ENCODE data around the gene AAMDC. TPM values are rescaled to one million over a fixed set of nuclear protein-coding genes. Genes with fewer than 3 reads are reported as not detected.

AAMDC gene
- total and polyA plus RNA-seq, 2 of the 13 experiments (the other 11 are each of a cell fraction or from before 2014, with no cell fraction given): 18.1 to 35.6 TPM

- CTCF ChIA-PET (ENCODE audit: low intra/inter-chr PET ratio, low total read pairs): no interaction called here
- ATAC-seq: no peak
- Histone ChIP-seq H4K20me1 (ENCODE audit: insufficient read depth, low read length) (no peaks in the 10 kb centered on the region), H3K79me2 (ENCODE audit: insufficient read depth, low read length) (no peaks in the 10 kb centered on the region), H3K9ac (ENCODE audit: insufficient read depth, low read depth, low read length) (no peak overlapping the region), H3K4me3 (replicated peaks in 1 of 3; ENCODE audit: insufficient read depth in 1 of 3, low read depth in 2 of 3, low read length in 3 of 3) (no peak overlapping the region), H3K9me3 (ENCODE audit: low read length) (no peaks in the 10 kb centered on the region), H3K4me1 (ENCODE audit: insufficient read depth, low read length) (no peaks in the 10 kb centered on the region), H3K36me3 (replicated peaks in 1 of 2; ENCODE audit: control insufficient read depth in 1 of 2, insufficient read depth in 2 of 2, low read length in 2 of 2) (peaks cover 5 to 27% of the 10 kb centered on the region in 2 experiments), H3K27me3 (ENCODE audit: control insufficient read depth in 1 of 2, insufficient read depth in 2 of 2, low read length in 2 of 2) (no peaks in the 10 kb centered on the region), H3K27ac (ENCODE audit: extremely low read length, insufficient read depth, low read length) (no peak overlapping the region), H2AFZ (ENCODE audit: low read length) (no peak overlapping the region), H3K4me2 (ENCODE audit: low read depth, low read length) (no peak overlapping the region)
- in situ Hi-C loops (cut with HindIII; ENCODE audit: extremely low pct_ligation_motif_present, low pct_unique_long_range_greater_than_20kb) (no loop called here), intact Hi-C loops (cut with micrococcal nuclease; ENCODE audit: unreplicated experiment) (no loop called here)
- no peak for DNase-seq (ENCODE audit: low spot score)
- TF ChIP-seq, protein P1, sequence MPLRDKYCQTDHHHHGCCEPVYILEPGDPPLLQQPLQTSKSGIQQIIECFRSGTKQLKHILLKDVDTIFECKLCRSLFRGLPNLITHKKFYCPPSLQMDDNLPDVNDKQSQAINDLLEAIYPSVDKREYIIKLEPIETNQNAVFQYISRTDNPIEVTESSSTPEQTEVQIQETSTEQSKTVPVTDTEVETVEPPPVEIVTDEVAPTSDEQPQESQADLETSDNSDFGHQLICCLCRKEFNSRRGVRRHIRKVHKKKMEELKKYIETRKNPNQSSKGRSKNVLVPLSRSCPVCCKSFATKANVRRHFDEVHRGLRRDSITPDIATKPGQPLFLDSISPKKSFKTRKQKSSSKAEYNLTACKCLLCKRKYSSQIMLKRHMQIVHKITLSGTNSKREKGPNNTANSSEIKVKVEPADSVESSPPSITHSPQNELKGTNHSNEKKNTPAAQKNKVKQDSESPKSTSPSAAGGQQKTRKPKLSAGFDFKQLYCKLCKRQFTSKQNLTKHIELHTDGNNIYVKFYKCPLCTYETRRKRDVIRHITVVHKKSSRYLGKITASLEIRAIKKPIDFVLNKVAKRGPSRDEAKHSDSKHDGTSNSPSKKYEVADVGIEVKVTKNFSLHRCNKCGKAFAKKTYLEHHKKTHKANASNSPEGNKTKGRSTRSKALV (CRISPR knock-in tag; IDR thresholded peaks at IDR 0.05): no peak
- TF ChIP-seq ELF4 (CRISPR knock-in tag; IDR thresholded peaks at IDR 0.05; ENCODE audit: borderline replicate concordance): no peak
- TF ChIP-seq, protein P2, sequence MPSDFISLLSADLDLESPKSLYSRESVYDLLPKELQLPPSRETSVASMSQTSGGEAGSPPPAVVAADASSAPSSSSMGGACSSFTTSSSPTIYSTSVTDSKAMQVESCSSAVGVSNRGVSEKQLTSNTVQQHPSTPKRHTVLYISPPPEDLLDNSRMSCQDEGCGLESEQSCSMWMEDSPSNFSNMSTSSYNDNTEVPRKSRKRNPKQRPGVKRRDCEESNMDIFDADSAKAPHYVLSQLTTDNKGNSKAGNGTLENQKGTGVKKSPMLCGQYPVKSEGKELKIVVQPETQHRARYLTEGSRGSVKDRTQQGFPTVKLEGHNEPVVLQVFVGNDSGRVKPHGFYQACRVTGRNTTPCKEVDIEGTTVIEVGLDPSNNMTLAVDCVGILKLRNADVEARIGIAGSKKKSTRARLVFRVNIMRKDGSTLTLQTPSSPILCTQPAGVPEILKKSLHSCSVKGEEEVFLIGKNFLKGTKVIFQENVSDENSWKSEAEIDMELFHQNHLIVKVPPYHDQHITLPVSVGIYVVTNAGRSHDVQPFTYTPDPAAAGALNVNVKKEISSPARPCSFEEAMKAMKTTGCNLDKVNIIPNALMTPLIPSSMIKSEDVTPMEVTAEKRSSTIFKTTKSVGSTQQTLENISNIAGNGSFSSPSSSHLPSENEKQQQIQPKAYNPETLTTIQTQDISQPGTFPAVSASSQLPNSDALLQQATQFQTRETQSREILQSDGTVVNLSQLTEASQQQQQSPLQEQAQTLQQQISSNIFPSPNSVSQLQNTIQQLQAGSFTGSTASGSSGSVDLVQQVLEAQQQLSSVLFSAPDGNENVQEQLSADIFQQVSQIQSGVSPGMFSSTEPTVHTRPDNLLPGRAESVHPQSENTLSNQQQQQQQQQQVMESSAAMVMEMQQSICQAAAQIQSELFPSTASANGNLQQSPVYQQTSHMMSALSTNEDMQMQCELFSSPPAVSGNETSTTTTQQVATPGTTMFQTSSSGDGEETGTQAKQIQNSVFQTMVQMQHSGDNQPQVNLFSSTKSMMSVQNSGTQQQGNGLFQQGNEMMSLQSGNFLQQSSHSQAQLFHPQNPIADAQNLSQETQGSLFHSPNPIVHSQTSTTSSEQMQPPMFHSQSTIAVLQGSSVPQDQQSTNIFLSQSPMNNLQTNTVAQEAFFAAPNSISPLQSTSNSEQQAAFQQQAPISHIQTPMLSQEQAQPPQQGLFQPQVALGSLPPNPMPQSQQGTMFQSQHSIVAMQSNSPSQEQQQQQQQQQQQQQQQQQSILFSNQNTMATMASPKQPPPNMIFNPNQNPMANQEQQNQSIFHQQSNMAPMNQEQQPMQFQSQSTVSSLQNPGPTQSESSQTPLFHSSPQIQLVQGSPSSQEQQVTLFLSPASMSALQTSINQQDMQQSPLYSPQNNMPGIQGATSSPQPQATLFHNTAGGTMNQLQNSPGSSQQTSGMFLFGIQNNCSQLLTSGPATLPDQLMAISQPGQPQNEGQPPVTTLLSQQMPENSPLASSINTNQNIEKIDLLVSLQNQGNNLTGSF (CRISPR knock-in tag; IDR thresholded peaks at IDR 0.05): no peak
- TF ChIP-seq ZNF234 (CRISPR knock-in tag; conservative IDR thresholded peaks at IDR 0.05): no peak
- no peak for TF ChIP-seq ZNF337 (CRISPR knock-in tag; IDR thresholded peaks at IDR 0.05; ENCODE audit: borderline replicate concordance, low read depth)
- TF ChIP-seq ZNF746 (CRISPR knock-in tag; IDR thresholded peaks at IDR 0.05): no peak
- TF ChIP-seq RAD51 (IDR thresholded peaks at IDR 0.05; ENCODE audit: borderline replicate concordance): no peak
- no peak for TF ChIP-seq ZNF788 (CRISPR knock-in tag; IDR thresholded peaks at IDR 0.05; ENCODE audit: borderline replicate concordance)
- TF ChIP-seq MEF2D (CRISPR knock-in tag; IDR thresholded peaks at IDR 0.05): no peak
- TF ChIP-seq ZNF720 (CRISPR knock-in tag; IDR thresholded peaks at IDR 0.05): no peak
- no peak for TF ChIP-seq ZNF10 (CRISPR knock-in tag; IDR thresholded peaks at IDR 0.05; ENCODE audit: borderline replicate concordance, low read depth)
- no peak for FAIRE-seq
- BruUV-seq (replicated peaks): no TSS peak
- POLR2A ChIA-PET: interaction anchor here (0.5 kb wide), 1 partner anchor 491 kb away, joined by 4 read pairs; no protein-coding TSS in a partner anchor
- WGBS (ENCODE audit: low lambda C conversion rate): 98% methylated on average over 3 of the region's 3 CpGs
These were observed 53.3 kb downstream of the AAMDC start for GRCh38 chr11:77874206-77874605.
